GM10248 (cell line): ENCODE data around the gene VRK3.
"Not testable (repeated sequence)": the region's sequence is repeated elsewhere in the genome, so short reads cannot be mapped to it uniquely, and the experiment has no call there.

Experiments
- CTCF ChIA-PET: fragments of 300-600 bp; sonication (Branson Sonifier 250); formaldehyde crosslinking; extraction: SDS; loops from one replicate; lab custom pipeline; 2021; ENCODE audit warnings: antibody characterized with exemption; lab: Yijun Ruan, JAX
- POLR2A ChIA-PET: fragments of 350-650 bp; sonication (Branson Sonifier 250); formaldehyde crosslinking; extraction: SDS; loops from one replicate; lab custom pipeline; 2020; ENCODE audit warnings: antibody characterized with exemption; lab: Yijun Ruan, JAX
- DNase-seq: peaks from one replicate; pipeline ENCODE4 v3.0.0; 2012; ENCODE audit errors: extremely low spot score
- TF ChIP-seq, protein P1 (sequence below): IDR thresholded peaks from 2 replicates; pipeline ENCODE4 v1.5.1; 2012; ENCODE audit warnings: mild to moderate bottlenecking, low read depth; ENCODE audit errors: extremely low read depth, missing control alignments, control extremely low read depth

The VRK3 gene

DNA sequence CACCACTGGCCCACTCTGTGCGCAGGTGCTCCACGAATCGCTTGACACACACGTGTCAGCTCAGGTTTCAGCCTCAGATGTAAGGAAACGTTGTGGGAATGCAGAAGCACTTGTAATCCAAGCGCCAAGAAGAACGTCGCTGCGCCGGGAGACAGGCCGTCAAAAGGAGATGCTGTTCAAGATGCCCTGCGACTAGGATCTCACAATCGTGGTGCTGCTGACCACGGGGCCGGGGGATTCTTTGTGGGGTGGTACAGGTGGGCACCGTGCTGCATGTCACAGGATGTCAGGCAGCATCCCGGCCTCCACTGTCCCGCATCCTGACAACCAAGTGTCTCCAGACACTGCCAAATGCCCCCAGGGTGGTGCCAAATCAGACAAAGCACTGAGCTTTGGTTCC lies 47.3 kb downstream of the VRK3 start:
- DNase-seq: no peak
- TF ChIP-seq, protein P1, sequence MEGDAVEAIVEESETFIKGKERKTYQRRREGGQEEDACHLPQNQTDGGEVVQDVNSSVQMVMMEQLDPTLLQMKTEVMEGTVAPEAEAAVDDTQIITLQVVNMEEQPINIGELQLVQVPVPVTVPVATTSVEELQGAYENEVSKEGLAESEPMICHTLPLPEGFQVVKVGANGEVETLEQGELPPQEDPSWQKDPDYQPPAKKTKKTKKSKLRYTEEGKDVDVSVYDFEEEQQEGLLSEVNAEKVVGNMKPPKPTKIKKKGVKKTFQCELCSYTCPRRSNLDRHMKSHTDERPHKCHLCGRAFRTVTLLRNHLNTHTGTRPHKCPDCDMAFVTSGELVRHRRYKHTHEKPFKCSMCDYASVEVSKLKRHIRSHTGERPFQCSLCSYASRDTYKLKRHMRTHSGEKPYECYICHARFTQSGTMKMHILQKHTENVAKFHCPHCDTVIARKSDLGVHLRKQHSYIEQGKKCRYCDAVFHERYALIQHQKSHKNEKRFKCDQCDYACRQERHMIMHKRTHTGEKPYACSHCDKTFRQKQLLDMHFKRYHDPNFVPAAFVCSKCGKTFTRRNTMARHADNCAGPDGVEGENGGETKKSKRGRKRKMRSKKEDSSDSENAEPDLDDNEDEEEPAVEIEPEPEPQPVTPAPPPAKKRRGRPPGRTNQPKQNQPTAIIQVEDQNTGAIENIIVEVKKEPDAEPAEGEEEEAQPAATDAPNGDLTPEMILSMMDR: no peak
- ChIA-PET POLR2A (no interaction called here), CTCF (interaction anchor here (1.2 to 1.6 kb wide), 2 partner anchors 11 to 40 kb away, joined by 4 to 5 read pairs; no protein-coding TSS in a partner anchor)

GRCh38 chr19:49977076-49977475 lies 48.1 kb downstream of the VRK3 start:
- CTCF ChIA-PET: interaction anchor here (1.2 to 1.6 kb wide), 2 partner anchors 10 to 39 kb away, joined by 4 to 5 read pairs; no protein-coding TSS in a partner anchor
- POLR2A ChIA-PET: no interaction called here
- TF ChIP-seq, protein P1: no peak

DNA sequence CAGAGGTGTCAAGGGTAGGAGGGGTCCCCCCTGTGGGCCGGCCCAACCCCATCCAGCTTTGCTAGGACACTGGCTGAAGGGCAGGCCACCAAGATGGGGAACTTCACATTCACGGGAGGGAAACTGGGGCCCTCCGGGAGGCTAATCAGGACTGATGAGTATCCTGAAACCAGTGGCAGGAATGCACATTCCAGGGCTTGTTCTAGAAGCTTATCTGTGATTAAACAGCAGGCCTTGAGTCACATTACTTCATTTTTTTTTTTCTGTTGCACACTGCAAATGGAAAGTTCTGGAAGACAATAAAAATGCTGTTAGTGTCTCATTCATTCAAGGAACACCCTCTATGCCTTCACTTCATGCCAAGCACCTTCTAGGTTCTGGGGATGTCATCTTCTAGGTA lies 48.7 kb downstream of the VRK3 start:
- TF ChIP-seq, protein P1: no peak
- POLR2A ChIA-PET: no interaction called here
- DNase-seq: no peak
- CTCF ChIA-PET: interaction anchor here (1.6 kb wide), 1 partner anchor 39 kb away, joined by 4 read pairs; no protein-coding TSS in a partner anchor

More at GRCh38 chr19:49977076-49977475, 48.1 kb downstream of the VRK3 start:
- no peak for DNase-seq

GRCh38 chr19:49975051-49975450 lies 50.1 kb downstream of the VRK3 start:
- POLR2A ChIA-PET: no interaction called here
- TF ChIP-seq, protein P1: no peak
- CTCF ChIA-PET: interaction anchor here (1.3 kb wide), 1 partner anchor 11 kb away, joined by 3 read pairs; no protein-coding TSS in a partner anchor
- DNase-seq: no peak

DNA sequence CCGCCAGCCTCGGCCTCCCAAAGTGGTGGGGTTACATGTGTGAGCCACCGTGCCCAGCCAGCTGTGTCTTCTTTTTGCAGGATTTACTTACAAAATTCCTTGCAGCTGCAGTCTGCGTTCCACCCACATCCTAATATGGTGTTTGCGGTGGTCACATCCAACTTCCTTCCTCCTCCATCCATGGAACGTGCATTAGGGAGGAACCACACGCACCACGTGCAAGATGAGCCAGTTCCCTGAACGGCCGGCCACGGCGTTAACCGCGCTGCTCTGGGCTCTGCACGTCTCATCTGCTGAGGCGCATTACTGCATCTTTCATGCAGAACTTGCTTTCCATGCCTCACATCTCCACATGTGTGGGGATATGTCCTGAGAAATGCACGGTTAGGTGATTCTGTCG lies 51.2 kb downstream of the VRK3 start:
- no peak for DNase-seq
- TF ChIP-seq, protein P1: no peak
- ChIA-PET CTCF (no interaction called here), POLR2A (no interaction called here)

- TF ChIP-seq, protein P1: no peak
- ChIA-PET CTCF (interaction anchor here (1.2 kb wide), 1 partner anchor 35 kb away, joined by 3 read pairs; no protein-coding TSS in a partner anchor), POLR2A (no interaction called here)
- no peak for DNase-seq
Measured at GRCh38 chr19:49972841-49973240, 52.3 kb downstream of the VRK3 start.

DNA sequence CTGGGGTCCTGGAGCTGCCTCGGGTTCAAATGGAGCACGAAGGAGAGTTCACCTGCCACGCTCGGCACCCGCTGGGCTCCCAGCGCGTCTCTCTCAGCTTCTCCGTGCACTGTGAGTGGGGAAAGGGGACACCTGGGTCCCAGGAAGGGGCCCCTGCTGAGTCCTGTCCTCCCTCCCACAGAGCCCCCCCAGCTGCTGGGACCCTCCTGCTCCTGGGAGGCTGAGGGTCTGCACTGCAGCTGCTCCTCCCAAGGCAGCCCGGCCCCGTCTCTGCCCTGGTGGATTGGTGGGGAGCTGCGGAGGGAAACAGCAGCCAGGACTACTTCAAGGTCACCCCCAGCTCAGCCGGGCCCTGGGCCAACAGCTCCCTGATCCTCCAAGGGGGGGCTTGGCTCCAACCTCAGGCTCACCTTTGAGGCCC lies 53.2 kb downstream of the VRK3 start:
- ChIA-PET CTCF (interaction anchor here (1.2 kb wide), 1 partner anchor 34 kb away, joined by 3 read pairs; no protein-coding TSS in a partner anchor), POLR2A (no interaction called here)
- DNase-seq: no peak
- TF ChIP-seq, protein P1: no peak

DNA sequence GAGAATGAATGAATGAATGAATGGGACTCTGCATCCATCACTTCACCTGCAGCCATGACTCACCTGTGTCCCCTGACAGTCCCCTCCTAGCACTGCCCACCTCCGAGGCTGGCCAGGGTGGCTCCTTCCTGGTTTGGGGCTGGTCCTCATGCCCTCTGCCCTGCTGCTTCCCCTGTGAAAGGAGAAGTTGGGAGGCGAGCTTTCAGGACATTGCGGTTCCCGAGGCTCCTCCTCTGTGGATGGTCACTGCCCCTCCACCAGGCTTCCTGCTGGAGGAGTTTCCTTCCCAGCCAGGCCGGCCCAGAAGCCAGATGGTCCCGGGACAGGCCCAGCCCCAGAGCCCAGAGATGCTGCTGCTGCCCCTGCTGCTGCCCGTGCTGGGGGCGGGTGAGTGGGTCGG lies 55.8 kb downstream of the VRK3 start:
- CTCF ChIA-PET, DNase-seq, POLR2A ChIA-PET: not testable (repeated sequence)
